ENCODE measurements around the gene CTPS2.
"Not testable (repeated sequence)": the region's sequence is repeated elsewhere in the genome, so short reads cannot be mapped to it uniquely, and the experiment has no call there.

The CTPS2 gene

DNA sequence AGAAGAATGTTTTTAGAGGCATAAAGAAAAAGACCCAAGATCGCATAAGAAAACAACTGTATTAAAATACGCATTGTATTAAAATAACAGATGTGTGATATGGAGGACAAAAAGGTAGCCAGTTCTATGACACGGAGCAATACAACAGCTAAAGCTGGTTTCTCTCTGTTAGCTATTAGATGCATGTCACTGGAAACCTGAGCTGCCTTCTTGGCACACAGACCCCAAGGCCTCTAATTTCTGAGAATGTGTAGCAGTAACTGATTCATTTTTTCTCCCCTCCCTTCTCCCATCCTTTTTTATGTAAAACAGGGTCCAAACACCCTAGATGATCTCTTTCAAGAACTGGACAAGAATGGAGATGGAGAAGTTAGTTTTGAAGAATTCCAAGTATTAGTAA is 58.4 kb downstream of the CTPS2 start:
- no peak for DNase-seq

DNA sequence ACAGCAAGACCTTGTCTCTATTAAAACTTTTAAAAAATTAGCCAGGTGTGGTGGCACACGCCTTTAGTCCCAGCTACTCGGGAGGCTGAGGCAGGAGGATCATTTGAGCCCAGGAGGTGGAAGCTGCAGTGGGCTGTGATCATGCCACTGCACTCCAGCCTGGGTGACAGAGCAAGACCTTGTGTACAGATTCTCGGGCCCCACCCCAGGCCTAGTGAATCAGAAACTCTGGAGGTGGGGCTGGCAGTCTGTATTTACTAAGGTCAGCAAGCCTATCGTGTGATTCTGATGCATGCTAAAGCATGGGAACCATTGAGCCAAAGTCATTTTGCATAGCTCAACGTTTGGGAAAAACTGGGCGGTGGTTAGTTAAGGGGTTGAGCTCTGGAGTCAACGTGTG is 59.0 kb downstream of the CTPS2 start:
- DNase-seq = no peak

DNA sequence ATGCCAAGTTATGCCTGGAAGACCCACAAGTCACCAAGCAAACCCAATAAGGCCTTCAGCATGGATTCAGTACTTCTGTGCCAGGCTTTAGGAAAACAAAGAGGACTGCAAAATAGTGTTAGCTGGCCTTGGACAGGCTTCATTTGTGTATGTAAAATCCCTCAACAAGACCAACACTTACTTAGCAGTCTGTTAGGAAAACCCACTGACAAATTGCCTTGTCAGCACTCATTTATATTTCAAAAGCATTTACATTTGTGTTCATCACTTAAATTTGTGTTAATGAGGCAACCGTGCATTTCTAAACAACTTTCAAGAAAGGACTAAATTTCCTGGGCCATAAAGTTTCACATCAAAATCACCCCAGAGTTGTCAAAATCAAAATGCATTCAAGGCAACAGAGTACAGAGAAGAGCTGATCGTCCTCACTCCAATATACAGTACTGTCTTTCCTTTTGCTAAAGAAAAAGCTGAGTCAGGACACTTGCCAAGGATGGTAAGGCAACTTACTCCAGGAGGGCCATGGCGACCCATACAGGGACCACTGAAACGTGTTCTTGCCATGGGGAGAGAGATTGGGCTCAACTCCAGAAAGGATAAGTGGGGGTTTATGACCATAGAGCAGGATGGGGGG is 61.0 kb downstream of the CTPS2 start:
- no peak for DNase-seq

DNA sequence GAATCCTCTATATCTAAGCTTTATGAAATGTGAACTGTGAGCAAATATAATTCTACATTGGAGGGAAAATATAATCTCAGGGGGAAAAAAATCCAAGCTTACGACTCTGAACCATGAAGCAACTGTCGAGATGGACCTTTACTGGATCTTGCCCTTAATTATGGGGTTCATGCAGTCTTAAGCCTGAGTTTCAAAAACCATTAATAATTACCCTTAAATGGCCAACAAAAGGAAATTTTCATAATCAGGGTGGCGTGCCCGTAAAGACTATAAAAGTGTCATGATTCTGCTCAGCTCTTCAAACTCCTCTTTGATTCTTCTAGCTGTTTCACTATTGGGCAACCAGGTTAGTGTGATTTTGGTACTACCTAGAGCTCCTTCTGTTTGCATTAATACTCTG is 62.6 kb downstream of the CTPS2 start, which contains the start of gene S100G:
Gene S100G, plus strand, starts transcription at position 301 of the 400 bp plus-strand sequence. CDS start 849 bp downstream, outside the sequence.
- DNase-seq = no peak

DNA sequence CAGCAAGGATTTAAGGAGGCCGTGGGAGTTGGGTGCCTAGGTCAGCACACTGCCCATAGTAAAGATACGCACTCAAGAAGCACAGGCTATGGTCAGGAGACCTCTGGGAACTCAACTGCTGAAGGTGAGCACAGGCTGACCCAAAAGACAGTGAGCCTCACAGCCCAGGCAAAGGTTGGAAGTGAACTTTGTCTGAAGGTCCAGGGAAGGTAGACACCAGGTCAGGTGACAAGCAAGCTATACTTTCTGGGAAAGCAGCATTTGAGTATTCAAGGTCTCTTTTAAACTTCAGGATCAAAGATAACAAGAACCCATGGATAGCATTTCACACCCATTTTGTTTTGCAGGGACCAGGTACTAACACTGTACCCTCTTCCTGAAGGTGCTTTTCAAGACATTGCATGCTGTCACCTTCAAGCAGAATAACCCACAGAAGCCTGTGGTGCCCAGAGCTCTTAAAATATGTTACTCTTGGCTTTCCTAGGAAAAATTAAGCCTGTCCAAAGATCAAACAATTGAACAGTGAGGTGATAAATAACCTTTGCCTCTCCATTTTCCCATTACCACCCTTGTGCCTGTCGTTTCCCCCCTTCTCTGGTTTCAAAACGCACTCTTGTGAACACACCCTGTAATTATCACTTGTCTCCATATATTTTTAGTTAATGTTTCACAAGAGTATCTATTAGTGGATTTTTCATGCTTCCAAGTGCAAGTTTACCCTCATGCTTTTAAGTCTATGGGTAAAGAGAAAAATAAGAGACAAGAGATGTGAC is 65.9 kb downstream of the CTPS2 start:
- no peak for DNase-seq

DNA sequence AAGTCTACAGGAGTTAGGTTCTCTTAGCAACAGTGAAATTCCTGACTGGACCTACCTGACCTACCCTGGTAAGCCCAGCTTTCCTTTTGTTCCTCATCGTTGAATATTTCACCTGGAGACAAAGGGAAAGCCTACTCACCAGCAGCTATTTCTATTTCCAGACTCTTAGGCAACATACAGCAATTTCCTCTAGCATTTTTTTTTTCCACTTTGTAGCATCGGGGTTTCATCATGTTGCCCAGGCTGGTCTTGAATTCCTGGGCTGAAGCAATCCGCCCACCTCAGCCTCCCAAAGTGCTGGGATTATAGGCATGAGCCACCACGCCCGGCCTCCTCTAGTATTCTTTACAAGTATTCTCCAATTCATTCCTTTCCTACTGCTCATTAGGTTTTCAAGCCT is 69.3 kb downstream of the CTPS2 start:
- DNase-seq = no peak

DNA sequence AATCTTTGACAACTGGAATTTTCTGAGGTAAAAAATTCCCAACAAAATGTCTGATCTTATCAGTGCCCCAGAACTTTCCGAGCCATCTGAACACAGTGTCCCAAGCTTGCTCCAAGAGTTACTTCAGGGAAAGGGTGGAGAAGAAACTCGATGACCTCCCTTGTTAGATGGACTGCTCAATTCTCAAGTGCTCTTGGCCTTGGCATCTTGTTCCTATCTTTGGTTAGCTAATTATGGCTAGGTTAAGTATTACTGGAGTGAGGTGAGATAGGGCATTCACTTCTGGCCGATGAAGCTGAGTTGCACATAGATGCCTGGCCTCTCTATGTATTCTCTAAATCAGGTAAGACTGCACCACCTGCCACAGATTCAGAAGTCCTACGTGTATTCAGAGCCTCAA is 71.6 kb downstream of the CTPS2 start:
- no peak for DNase-seq

DNA sequence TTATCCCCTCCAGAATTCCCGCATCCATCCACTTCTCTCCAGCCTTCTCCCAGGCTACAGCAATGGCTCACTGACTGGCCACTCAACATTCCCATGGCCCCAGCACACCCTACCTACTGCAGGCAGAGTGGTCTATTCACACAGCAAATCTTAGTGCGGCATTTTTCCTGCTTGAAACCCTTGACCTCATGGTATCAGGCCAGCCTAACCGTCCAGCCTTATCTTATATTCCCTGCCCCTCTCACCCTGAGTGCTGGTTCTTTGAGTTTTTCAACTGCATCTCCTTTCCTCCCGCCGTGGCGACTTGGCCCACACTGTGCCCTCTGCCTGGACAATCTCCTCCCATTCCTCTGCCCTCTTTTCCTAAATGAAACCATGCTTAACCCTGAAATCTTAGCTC is 72.5 kb downstream of the CTPS2 start:
- DNase-seq = no peak

DNA sequence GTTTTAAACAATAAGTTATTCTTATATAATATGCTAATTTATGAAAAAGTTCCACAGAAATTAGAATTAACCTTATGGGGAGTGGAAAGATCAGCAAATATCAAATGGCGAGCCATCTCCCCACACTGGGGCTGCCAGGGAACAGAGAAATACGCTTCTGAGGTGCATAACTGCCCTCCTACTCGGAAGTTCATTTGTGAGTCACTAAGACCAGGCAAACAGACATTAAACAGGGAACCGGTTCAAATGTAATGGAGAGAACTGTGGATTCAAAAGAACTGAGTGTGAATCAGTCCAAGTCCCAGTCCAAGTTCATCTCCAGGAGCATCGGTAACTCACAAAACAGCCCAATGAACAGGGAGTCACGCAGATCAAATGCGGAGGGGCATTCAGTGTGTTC is 73.9 kb downstream of the CTPS2 start:
- DNase-seq = no peak

DNA sequence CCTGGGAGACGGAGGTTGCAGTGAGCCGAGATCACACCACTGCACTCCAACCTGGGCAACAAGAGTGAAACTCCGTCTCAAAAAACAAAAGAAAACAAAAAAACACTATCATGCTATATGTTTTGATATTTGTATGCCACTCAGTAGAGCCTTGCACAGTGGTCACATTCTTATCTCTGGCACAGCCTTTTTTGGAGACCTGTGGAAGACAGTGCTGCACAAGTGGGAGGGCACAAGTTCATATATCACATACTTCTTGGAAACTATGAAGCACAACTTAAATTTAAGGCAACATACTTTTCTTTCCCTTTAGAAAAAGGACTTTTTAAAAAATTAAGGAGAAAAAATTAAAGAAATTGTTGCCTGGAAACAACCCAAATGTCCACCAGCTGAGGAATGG is 76.9 kb downstream of the CTPS2 start:
- DNase-seq = no peak

DNA sequence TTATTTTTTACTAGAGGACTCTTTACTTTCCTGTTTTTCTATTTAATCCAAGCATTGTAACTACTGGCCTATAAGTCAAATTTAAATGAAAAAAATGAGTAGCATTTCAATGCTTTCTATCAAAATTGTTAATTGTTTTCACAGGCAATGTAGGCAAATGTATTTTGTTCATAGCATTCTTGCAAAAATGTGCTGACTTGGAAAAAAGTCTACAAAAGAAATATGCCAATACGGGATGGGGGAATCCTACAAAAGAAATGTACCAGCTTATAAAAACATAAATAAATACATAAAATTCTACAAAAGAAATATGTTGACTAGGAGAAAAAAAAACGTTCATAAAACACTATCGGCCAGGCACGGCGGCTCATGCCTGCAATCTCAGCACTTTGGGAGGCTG is 77.4 kb downstream of the CTPS2 start:
- DNase-seq = no peak

DNA sequence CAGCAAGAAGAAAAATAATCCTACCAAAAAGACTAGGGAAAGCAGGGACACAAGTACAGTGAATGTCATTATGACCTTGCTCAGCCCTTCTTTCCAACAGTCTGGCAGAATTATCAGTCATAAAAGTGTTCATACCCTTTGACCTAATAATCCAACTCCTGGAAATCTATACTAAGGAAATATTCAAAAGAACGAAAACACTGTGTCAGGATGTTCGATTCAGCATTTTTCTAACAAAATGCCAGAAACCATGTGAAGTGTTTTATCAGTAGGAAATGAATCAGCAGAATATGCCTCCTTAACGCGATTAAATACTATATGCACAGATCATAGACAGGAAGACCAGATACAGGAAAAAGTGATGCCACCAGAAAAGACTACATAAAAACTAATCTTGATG is 78.7 kb downstream of the CTPS2 start:
- DNase-seq = no peak

DNA sequence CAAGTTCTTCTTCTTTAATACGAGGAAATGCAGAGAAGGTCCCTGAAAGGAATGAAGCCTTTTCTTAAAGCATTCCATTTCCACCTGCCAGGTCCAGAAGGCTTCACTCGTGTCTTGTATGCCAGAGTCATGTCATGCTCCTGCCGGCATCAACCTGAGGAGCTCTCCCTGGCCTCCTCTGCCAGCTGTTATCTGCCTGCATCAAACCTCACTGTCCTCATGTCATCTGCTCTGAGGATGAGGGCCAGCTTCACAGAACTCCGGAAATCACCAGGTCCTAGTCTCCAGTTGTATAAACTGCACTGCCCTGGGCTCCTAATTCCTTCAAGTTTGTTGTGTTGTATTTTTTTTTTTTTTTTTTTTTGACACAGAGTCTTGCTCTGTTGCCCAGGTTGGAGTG is 82.6 kb downstream of the CTPS2 start:
- DNase-seq = no peak

DNA sequence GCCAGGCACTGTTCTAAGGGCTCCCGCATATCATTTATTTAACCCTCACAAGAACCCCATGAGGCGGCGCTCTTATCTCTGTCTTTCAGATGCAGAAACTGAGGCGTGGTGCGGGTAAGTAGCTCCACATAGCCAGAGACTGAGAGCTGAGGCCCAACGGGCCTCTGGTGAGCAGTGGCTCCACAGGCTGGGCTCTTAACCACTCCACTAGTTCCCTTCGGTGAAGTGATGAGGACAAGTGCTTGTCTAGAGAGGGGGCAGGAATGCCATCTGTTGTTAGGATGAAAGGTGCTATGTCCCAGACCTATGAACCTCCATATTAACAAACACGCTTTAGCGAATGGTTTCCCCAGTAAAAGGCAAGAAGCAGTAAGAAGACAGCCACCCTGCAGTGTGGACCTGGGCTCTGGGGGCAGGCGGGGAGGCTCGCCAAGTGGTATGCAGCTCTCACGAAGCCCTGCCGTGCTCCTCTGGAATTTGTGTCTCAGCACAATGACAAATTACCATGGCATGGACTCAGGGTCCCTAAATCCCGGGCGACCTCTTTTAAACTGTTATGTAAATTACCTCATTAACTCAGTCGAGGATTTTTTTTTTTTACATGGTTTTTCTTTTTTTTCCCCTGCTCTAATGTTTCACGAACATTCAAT is 83.4 kb downstream of the CTPS2 start:
- no peak for DNase-seq

DNA sequence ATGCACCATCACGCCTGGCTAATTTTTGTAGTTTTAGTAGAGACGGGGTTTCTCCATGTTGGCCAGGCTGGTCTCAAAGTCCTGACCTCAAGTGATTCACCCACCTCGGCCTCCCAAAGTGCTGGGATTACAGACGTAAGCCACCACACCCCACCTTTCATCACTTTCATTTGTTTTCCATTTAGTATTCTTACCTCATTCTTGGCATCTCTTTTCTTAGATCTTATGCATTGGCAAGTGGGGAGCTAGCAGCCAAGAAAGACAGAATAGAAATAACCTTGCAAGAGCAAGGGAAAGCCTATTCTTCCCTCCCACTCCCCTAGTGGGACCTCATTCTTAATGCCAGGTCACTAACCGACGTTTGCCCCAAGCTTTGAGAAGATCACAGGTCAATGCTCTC is 84.0 kb downstream of the CTPS2 start:
- DNase-seq = not testable (repeated sequence)

DNA sequence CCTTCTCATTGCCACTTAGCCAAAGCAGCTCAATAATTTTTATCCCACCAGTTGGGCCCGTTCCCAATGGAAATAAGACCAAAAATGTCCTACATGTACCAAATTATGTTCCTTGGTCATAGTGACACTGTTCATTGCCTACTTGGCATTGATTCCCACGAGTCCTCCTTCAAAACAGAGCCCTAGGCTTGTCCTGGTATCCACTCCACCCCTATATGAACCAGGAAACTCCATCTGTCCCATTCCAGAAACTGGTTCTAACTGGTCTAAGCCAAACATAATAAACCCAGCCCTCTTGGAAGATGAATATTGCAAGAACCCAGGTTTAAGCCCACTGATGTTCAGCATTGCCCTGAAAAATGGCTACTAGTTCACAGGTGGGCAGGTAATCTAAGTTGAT is 93.4 kb downstream of the CTPS2 start:
- no peak for DNase-seq

DNA sequence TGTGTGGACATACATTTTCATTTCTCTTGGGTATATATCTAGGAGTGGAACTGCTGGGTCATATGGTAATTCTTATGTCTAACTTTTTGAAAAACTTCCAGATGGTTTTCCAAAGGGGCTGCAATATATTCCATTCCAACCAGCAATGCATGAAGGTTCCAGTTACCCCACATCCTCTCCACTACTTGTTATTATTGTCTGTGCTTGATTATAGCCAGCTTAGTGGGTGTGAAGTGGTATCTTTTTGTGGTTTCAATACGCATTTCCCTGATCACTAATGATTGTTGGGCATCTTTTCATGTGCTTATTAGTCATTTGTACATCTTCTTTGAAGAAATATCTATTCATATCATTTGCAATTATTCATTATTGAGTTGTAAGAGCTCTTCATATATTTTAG is 94.0 kb downstream of the CTPS2 start:
- DNase-seq = no peak

DNA sequence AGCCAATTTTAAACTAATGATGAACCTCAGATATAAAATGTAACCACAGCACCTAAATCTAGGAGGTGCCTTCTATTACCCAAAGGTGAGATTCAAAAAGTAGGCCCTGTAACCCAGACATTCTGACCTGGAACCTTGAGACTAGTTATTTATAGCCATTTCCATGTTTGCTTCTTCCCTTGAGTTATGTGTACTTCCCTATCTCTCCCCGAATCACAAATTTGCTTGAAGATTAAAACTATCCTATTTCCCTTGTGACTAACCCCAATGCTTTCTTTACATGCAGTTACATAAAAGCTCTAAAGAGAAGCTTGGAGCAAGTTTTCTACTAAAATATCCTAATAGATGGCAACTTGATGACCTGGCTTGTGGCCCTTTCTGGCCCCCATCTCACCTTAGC is 95.1 kb downstream of the CTPS2 start:
- no peak for DNase-seq

DNA sequence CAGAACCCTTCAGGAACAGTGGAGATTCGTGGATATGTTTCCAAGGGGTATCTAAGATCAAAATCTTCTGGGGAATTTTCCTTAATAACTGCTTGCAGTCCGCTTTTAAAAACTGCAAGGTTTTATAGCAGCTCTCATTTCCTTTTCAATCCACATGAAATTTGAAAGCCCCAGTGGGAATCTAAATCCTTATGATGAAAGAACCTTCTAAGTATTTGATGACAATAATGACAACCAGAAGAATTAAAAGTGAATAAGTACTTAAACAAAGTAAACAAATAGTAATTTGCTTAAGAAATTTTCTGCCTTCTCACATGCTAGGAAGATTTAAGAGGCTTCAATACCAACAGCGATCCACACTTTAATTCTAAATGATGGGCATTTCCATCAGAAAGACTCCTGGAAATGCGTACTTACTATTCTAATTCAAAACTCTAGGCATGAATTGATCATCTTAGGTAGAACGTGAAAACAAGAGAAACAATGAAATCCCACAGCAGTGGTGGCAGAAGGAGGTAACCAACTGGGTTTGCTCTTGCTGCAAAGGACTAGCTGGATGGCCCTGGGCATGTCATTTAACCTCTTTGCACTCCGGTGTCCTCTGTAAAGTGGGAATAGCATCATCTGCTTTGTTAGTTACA is 100.1 kb downstream of the CTPS2 start:
- no peak for DNase-seq

DNA sequence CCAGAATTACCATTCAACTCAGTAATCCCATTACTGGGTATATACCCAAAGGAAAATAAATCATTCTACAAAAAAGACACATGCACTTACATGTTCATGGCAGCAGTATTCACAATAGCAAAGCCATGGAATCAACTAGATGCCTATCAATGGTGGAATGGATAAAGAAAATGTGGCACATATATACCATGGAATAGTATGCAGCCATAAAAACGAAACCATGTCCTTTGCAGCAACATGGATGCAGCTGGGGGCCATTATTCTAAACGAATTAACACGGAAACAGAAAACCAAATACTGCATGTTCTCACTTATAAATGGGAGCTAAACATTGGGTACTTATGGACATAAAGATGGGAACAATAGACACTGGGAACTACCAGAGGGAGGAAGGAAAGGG is 101.8 kb downstream of the CTPS2 start:
- not testable (repeated sequence) for DNase-seq

DNA sequence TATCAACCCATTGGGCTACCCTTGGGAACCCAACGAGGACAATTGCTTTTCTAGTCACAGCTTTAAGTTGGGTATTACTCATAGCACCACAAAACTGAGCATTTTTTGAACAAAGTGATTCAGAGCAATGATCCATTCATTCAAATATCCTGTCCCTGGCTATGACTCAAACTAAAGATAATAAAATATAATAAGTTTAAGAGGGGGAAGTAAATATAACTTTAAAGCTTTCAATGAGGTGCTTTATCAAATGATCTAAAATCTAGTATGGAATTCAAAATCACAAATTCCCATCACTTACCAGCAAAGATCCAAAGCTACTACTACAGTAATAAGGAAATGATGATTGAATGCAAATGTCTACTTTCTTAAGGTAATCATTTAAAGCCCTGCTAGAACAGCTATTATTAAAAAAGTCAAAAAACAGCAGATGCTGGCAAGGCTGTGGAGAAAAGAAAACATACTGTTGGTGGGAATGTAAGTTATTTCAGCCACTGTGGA is 102.3 kb downstream of the CTPS2 start:
- DNase-seq = no peak

DNA sequence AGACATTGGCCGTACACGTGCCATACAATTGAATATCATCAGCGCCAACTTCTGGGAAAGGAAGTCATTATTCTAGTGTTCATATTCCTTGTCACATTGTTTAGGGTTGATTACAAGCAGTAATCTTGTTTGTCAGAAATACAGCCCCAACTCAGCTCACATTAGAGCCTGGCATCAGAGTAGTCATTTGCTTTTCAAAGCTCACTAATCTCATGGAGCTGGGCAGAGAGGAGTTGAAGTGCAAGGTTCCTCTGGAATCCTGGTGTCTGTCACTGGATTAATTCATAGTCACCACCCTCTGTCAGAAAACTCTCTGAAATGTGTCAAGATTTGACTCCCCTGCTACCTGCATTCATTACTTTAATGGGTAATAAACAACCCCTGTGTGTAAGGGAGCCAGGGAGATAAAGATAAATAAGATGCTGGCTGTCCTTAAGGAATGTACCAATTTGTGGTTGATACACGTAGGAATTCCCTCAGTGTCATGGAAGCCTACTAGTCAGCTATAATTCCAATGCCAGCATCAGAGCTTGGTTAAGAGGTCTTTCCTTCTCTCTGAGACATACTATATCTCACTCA is 106.2 kb downstream of the CTPS2 start:
- no peak for DNase-seq
